OCI-M2 (cell line): ENCODE results near the gene HOXB2.

Experiments
- DNase-seq: peaks from one replicate; lab custom pipeline; 2025; ENCODE audit not compliant: unreplicated experiment; lab: John Stamatoyannopoulos, UW

HOXB2 gene

GRCh38 chr17:48579471-48579759 is 34.5 kb upstream of the HOXB2 start:
- no peak for DNase-seq

- no peak for DNase-seq
These were observed 33.9 kb upstream of the HOXB2 start for GRCh38 chr17:48578616-48579470.

- DNase-seq, result peak; percentile 42
These were observed 33.2 kb upstream of the HOXB2 start, which contains the start of gene HOXB4 for GRCh38 chr17:48577946-48578615. TSS of gene HOXB4 (minus strand) at chr17:48578350. CDS start at chr17:48578319, 31 bp downstream.

GRCh38 chr17:48577330-48577945 is 32.5 kb upstream of the HOXB2 start:
- DNase-seq, result no peak

- no peak for DNase-seq
These were observed 31.8 kb upstream of the HOXB2 start for GRCh38 chr17:48576479-48577309.

GRCh38 chr17:48575673-48576478 is 31.0 kb upstream of the HOXB2 start:
- DNase-seq, result no peak

GRCh38 chr17:48575066-48575582 is 30.2 kb upstream of the HOXB2 start:
- DNase-seq, result no peak

- DNase-seq, result no peak
These were observed 29.7 kb upstream of the HOXB2 start for GRCh38 chr17:48574505-48575065.

- no peak for DNase-seq
These were observed 27.0 kb upstream of the HOXB2 start for GRCh38 chr17:48571826-48572417.

- no peak for DNase-seq
These were observed 26.3 kb upstream of the HOXB2 start for GRCh38 chr17:48571024-48571818.

- DNase-seq, result no peak
These were observed 25.6 kb upstream of the HOXB2 start for GRCh38 chr17:48570325-48571023.

GRCh38 chr17:48569674-48570324 is 24.9 kb upstream of the HOXB2 start:
- no peak for DNase-seq

GRCh38 chr17:48569240-48569582 is 24.3 kb upstream of the HOXB2 start:
- DNase-seq, result no peak

- DNase-seq, result no peak
These were observed 23.8 kb upstream of the HOXB2 start for GRCh38 chr17:48568499-48569239.

GRCh38 chr17:48567646-48568354 is 22.9 kb upstream of the HOXB2 start:
- DNase-seq, result no peak

GRCh38 chr17:48567209-48567608 is 22.3 kb upstream of the HOXB2 start:
- DNase-seq, result no peak
